Muscle of back (tissue), 13 donors: ENCODE measurements around the gene SPOCD1. TPM values are rescaled to one million over a fixed set of nuclear protein-coding genes. Genes with fewer than 3 reads are reported as not detected.

Experiments
- DNase-seq, 3 donors: peaks; one replicate each; pipeline versions ENCODE4 v3.0.0 to v3.0.0-alpha.2; 2013
- long read RNA-seq, 9 donors: transcript quantifications; one replicate each; lab custom pipeline, GENCODE V29; 2026
- polyA plus RNA-seq, 10 donors: library from polyadenylated mRNA; unstranded; fragments of 120-200 nt; gene quantifications; one replicate each; pipeline ENCODE4 v1.2.1, GENCODE V29; 2013; ENCODE audit not compliant: insufficient read length in 10 of 10

SPOCD1 gene
- under 1 TPM; 0.11 to 0.60 (median 0.30) TPM for polyA plus RNA-seq
- long read RNA-seq, donor 1: 0 reads
- long read RNA-seq, donor 2: 0 reads
- long read RNA-seq, donor 3: 0 reads
- long read RNA-seq, donor 4: 0 reads
- long read RNA-seq, donor 5: 0 reads
- long read RNA-seq, donor 6: 0 reads
- long read RNA-seq, donor 7: 0 reads
- long read RNA-seq, donor 8: 0 reads
- long read RNA-seq, donor 9: 0 reads

DNA sequence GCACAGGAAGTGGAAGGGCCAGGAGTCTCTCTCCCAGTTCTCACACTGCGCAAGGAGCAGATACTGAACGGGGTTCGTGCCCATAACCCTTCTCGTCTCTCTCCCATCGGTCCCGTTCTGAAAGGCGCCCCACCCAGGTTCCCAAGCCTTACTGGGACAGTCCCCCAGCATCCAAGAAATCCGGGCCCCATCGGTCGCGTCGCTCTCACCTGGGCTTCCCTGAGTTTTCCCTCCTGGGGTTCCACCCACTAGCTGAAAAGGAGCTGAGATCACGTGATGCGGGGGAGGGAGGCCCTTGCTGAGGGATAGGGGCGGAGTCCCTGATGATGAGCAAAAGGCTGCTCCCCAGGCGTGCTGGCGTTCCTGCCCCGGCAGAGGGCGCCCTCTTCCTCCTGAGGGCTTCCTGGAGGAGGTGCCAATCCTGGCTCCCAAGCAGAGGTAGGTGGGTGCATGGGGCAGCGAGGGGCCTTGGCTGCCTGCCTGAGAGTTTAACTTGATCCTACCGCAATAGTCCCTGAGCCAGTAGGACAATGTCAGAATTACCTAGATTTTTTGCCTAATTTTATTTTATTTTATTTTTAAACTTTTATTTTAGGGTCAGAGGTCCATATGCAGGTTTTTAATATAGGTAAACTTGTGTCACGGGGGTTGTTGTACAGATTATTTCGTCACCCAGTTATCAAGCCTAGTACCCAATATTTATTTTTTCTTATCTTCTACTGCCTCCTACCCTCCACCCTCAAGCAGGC is at the start of gene SPOCD1:
TSS of gene SPOCD1 (minus strand) at position 271 of the 749 bp plus-strand sequence. CDS start 689 bp downstream, outside the sequence.
- peak; percentile 46 to 58 (median 55) for DNase-seq

GRCh38 chr1:31862071-31862470 is 46.2 kb upstream of the SPOCD1 start:
- no peak for DNase-seq

GRCh38 chr1:31861346-31861745 is 45.5 kb upstream of the SPOCD1 start:
- no peak for DNase-seq

GRCh38 chr1:31860581-31860980 is 44.8 kb upstream of the SPOCD1 start:
- no peak for DNase-seq

- no peak for DNase-seq
These were observed 43.9 kb upstream of the SPOCD1 start for GRCh38 chr1:31859719-31860118.

GRCh38 chr1:31859044-31859443 is 43.2 kb upstream of the SPOCD1 start:
- DNase-seq: no peak

DNA sequence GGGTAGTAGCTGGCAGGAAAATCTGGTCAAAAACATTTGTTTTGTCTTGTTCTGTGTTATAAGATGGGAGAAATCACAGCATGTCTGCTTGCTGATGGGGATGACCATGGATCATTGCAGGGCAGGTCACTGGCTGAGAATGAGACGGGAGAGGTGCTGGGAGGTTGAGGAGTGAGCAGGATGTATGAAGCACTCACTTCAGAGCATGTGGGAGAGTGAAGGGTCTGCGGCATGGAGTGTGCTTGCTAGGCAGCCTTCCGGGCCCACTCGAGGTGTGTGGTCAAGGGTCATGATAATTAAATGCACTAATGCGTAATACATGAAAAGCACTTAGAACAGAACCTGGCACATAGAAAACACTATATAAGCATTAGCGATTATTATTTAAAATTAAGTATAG is 42.0 kb upstream of the SPOCD1 start:
- no peak for DNase-seq

- DNase-seq: no peak
These were observed 40.3 kb upstream of the SPOCD1 start for GRCh38 chr1:31856140-31856539.

DNA sequence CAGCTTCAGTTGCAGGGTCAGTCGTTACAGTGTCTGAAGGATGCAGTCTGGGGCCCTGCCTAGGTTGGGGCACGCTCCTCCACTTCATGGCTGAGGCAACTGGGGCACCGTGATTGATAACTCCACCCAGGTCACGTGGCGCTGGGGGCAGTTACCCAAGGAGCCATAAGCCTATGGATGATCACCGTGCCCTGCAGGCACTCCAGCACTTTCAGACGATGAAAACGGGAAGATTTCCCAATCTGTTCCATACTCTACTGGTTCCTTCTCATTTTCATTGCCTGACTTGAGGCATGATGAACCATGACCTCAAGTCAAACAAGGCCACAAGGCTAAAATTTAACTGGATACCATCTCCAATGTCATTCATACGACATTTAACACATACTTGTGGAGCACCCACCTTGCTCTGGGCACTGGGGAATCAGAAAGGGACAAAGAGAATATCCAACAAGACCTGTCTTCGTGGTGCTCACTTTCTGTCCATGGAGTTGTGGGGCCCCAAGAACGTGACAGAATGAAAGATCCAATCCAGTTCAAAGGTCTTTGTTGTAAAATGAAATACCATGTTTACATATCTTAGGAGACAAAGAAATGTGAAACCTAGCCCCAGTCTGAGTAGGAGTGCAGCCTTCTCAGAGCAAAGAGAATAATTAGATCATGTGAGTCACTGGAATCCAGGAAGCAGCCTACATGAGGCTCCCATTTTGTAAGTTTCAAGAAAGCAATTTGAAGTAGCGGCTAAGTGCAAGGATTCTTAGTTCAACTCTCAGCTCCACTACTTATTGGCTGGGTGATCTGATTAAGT is 39.4 kb upstream of the SPOCD1 start:
- DNase-seq: peak in 1 of 3 donors; percentile 7

GRCh38 chr1:31849653-31850052 is 33.8 kb upstream of the SPOCD1 start:
- no peak for DNase-seq

GRCh38 chr1:31848381-31848897 is 32.6 kb upstream of the SPOCD1 start:
- DNase-seq: no peak

GRCh38 chr1:31846484-31846883 is 30.7 kb upstream of the SPOCD1 start:
- no peak for DNase-seq

DNA sequence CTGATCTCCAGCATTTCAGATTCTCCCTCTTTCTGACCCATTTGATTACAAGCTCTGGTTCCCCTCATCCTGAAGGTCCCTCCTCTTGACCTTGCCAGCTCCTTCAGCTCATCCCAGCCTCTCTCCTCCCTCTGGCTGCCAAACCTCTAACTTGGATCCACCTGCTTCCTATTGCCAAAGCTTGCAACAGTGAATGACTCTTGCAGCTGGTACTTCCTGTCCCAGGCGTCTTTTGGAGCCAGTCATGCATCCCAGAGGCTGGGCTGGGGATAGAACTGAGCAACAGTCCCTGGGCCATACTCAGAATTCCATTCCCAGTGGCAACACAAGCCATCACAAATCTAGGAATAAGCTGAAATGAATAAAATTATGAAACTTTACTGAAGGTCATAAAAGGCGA is 27.7 kb upstream of the SPOCD1 start:
- DNase-seq: peak; percentile 10 to 44 (median 26)

- DNase-seq: no peak
These were observed 24.0 kb upstream of the SPOCD1 start for GRCh38 chr1:31839662-31840343.

GRCh38 chr1:31837451-31838158 is 21.8 kb upstream of the SPOCD1 start:
- DNase-seq: no peak

DNA sequence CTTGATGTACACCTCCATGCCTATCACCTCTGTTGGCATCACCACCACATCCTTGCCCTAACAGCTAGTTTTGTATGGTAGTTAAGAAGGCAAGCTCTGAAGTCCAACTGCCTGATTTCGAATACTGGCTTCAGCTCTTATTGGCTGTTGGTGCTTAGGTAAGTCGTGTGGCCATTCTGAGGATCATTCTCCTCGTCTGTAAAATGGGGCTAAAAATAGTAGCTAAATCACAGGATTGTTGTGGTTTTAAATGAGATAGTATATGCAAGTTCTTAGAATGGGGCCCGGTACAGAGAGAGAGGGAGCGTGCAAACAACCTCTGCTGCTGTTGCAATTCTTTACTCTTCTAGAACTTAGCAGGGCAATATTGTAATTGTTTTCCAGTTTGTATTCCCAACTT is 20.8 kb upstream of the SPOCD1 start:
- DNase-seq: no peak

DNA sequence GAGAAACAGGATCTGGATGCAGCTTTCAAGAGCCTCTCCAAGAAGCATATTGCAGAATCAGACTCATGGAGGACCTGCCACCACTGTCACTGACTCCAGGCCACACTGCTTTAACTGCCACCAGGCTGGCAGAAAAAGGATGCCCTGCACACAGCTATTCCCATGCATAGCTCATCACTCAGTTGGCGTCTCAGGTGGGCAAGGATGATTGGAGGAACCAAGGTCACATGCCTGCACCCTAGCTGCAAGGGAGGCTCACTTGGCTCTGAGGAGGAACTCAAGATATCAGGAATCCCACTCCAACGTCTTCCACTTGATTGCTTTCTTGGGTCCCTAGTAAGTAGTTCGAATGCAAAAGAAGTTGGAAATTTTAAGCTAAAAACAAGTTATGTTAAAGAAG is 19.6 kb upstream of the SPOCD1 start:
- DNase-seq: no peak

DNA sequence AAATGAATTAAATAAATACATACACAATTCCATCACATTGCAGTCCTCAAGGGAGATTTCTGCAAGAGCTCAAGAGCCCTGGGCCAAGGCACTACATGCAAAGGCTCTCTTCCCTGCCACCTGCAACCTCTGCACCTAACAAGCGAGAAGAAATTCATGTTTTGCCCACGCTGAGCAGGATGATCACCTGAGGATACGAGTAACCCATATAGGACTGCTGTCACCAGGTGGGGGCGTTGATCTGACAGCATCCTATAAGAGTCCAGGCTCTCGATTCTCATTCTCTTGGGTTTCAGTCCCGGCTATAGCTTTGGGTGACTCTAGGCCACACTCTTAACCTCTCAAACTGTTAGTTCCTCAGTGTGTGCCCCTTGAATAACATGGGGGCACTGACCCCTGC is 18.7 kb upstream of the SPOCD1 start:
- DNase-seq: no peak

- DNase-seq: no peak
These were observed 15.9 kb upstream of the SPOCD1 start for GRCh38 chr1:31831397-31832378.

DNA sequence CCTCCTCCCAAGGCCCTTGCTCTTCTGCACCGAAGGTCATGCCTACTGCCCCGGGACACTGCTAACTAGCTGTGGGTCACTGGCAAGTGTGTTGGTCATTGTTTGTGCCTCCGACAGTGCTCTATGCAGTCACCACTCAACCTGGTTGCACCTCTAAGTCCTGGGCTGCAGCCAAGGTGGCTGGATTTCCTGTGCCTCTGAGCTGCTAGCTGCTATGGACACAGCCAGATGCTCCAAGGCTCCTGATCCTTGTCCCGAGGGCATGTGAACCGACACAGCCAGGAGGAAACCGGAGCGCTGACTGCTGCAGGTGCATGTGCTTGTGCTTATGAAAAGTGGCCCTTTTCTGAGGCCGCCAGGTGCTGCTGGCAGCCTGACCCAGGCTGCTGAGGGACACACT is 14.7 kb upstream of the SPOCD1 start:
- no peak for DNase-seq
